ENCODE results near the gene DUS1L. TPM values are rescaled to one million over a fixed set of nuclear protein-coding genes. Genes with fewer than 3 reads are reported as not detected.

Gene DUS1L
- total and polyA plus RNA-seq, 12 donors = 34.1 to 191 (median 44.1) TPM

DNA sequence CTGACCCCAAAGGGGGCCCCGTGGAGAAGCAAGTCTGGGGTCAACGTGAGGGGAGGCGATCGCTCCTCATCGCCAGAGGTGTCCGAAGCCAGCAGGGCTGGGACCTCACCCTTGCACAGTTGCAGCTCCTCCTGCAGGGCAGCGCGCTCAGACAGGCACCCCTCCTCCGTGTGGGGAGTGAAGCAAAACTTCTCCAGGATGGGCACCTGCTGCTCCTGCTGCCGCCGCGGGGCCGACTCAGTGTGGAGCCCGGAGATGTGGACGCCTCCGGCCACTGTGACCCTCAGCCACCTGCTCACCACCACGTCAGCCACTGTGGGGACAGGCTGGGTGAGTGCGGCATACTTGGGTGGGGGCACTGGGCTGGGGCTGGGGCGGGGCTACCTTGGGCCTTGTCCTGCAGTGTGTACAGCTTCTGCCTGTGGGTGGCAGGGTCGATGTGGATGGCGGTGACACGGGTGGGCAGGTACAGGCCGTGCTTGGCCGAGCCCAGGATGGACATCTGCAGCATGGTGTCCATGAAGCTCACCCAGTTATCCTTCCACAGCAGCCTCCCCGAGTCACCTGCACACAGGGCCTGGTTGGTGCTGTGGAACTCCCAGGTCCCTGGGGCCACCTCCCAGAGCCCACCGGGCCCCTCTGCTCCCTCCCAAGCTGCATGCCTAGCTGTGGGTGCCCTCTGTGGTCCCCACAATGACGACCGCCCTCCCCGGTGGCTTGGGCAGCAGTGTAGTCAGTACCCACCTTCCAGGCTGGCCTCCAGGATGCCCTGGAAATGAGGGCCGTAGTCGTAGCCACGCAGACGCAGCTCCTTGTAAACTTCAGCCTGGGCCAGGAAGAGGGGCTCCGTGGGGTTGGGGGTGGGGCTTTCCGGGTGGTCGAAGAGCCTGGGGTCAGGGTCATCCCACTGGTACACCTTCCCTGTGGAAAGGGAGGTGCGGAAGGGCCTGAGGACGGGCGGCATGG, 21.6 kb upstream of the DUS1L start:
- H3K9me3 ChIP-seq = no peaks in the 10 kb centered on the region
- peaks cover 0 to 100% (median 75%) of the 10 kb centered on the region in 9 donors for H3K36me3 ChIP-seq
- no peak for ATAC-seq
- 92 to 93% methylated on average over 39 of the region's 39 CpGs for WGBS, 2 donors
- intact Hi-C loops (cut with DNase I) = no loop called here
- no peaks in the 10 kb centered on the region for H3K27me3 ChIP-seq
- H3K27ac ChIP-seq = no peak overlapping the region
- H3K4me3 ChIP-seq = no peak overlapping the region
- no peaks in the 10 kb centered on the region for H3K4me1 ChIP-seq
- TF ChIP-seq, protein P1, sequence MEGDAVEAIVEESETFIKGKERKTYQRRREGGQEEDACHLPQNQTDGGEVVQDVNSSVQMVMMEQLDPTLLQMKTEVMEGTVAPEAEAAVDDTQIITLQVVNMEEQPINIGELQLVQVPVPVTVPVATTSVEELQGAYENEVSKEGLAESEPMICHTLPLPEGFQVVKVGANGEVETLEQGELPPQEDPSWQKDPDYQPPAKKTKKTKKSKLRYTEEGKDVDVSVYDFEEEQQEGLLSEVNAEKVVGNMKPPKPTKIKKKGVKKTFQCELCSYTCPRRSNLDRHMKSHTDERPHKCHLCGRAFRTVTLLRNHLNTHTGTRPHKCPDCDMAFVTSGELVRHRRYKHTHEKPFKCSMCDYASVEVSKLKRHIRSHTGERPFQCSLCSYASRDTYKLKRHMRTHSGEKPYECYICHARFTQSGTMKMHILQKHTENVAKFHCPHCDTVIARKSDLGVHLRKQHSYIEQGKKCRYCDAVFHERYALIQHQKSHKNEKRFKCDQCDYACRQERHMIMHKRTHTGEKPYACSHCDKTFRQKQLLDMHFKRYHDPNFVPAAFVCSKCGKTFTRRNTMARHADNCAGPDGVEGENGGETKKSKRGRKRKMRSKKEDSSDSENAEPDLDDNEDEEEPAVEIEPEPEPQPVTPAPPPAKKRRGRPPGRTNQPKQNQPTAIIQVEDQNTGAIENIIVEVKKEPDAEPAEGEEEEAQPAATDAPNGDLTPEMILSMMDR (IDR thresholded peaks at IDR 0.05) = no peak
- peak in 1 of 2 donors; percentile 16 for DNase-seq

DNA sequence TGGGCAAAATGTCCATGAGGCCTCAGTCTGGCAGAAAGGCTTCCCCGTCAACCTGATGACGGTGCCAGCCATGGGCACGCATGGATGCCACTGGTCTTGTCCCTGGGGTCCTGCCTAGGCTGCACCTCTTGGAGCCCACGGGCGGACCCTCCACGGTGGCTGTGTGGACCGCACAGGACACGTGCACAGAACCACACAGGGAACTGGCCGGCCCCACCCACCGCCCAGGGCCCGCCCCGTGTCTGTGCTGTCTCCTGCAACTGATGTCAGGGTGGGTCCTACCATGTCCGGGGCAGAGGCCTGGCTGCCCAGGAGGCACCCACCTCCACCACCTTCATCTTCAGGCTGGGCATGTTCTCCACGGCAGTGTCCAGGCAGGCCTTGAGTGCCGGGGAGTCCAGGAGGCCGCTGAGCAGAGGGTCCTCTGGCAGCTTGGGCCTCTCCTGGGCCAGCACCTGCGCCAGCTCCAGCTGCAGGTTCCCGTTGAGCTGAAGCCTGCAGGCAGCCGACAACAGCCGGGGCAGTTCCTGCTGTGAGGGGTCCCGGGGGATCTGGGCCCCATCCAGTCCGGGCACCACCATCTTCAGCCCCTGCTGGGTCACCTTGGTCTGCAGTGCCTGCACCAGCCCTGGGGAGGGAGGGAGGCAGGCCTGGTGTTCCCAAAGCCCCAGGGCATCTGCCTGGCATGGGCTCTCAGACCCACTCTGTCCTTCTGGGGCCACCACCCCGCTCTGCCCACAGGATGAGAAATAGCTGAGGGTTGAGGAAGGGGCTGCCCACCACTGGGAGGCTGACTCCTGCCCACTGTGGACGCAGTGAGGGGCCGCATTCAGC, 20.5 kb upstream of the DUS1L start:
- H3K27ac ChIP-seq = no peak overlapping the region
- no peaks in the 10 kb centered on the region for H3K4me1 ChIP-seq
- TF ChIP-seq, protein P1 (IDR thresholded peaks at IDR 0.05) = no peak
- peaks cover 0 to 100% (median 76%) of the 10 kb centered on the region in 9 donors for H3K36me3 ChIP-seq
- 90 to 92% methylated on average over 25 of the region's 25 CpGs for WGBS, 2 donors
- DNase-seq (peak in 1 of 2 donors; percentile 8), ATAC-seq (no peak)
- intact Hi-C loops (cut with DNase I) = no loop called here
- H3K4me3 ChIP-seq = no peak overlapping the region
- H3K9me3 ChIP-seq = no peaks in the 10 kb centered on the region
- no peaks in the 10 kb centered on the region for H3K27me3 ChIP-seq

DNA sequence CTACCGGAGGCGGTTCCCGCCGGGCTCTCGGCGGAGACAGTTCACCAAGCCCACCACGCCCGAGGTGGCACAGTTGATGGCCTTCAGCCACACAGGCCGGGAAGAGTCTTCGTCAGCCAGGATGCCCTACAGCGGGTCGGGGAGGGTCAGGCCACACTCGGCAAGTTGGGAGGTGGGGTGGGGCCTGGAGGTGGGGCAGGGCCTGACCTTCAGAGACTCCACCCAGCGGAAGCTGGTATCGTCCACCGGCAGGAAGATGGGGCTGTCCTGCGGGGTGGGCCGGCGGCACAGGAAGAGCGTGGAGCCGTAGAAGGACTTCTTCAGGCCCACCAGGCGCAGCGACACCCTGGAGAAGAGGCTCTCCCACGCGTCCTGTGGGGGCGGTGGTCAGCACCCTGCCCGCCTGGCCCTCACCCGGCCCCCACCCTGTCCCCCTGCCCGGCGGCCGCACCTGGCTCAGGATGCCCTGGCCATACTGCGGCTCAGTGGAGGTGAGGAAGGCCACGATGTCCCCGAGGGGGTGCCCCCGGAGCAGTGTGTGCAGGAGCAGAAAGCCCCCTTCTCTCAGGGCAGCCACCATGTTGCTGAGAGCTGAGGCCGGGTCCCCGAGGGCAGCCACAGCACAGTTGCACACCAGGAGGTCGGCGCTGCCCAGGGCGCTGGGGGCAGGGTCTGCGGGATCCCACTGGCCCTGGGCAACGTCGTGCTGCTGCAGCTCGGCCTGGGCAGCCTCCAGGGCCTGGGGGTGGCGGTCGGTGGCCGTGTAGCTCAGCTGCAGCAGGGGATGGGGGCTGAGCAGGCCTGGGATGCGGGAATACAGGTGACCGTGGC, 19.6 kb upstream of the DUS1L start:
- Histone ChIP-seq H3K4me1 (no peaks in the 10 kb centered on the region), H3K27ac (no peak overlapping the region), H3K4me3 (no peak overlapping the region), H3K9me3 (no peaks in the 10 kb centered on the region), H3K27me3 (no peaks in the 10 kb centered on the region), H3K36me3 (peaks cover 0 to 100% (median 82%) of the 10 kb centered on the region in 9 donors)
- ATAC-seq (no peak), DNase-seq (peak in 1 of 2 donors; percentile 7)
- 91 to 92% methylated on average over 40 to 49 of the region's 49 CpGs for WGBS, 2 donors
- TF ChIP-seq, protein P1 (IDR thresholded peaks at IDR 0.05) = no peak
- intact Hi-C loops (cut with DNase I) = no loop called here
